ENCODE data around the gene PTPRN2. TPM values are rescaled to one million over a fixed set of nuclear protein-coding genes. Genes with fewer than 3 reads are reported as not detected.

The PTPRN2 gene
- total and polyA plus RNA-seq, 2 donors: 1.7 to 1.9 TPM

- peak in 2 of 9 donors; percentile 54 to 81 for DNase-seq (ENCODE audit: low read depth in 6 of 9, low spot score in 9 of 9)
- H3K36me3 ChIP-seq (ENCODE audit: control insufficient read depth in 2 of 2, insufficient read depth in 2 of 2, low read length in 1 of 2): no peaks in the 10 kb centered on the region
- peaks cover 0 to 16% of the 10 kb centered on the region in 2 donors for H3K4me1 ChIP-seq (ENCODE audit: control insufficient read depth in 2 of 2, insufficient read depth in 2 of 2, low read length in 2 of 2)
- peaks cover 7 to 37% of the 10 kb centered on the region in 2 donors for H3K27me3 ChIP-seq (ENCODE audit: control insufficient read depth in 2 of 2, insufficient read depth in 1 of 2, low read length in 1 of 2)
- no peaks in the 10 kb centered on the region for H3K9me3 ChIP-seq (ENCODE audit: control insufficient read depth in 2 of 2, insufficient read depth in 1 of 2, low read length in 1 of 2)
- H3K27ac ChIP-seq (ENCODE audit: low read depth in 1 of 2, low read length in 1 of 2): no peak overlapping the region
- WGBS: 91% methylated on average over 12 of the region's 12 CpGs
- no peak overlapping the region for H3K4me3 ChIP-seq (ENCODE audit: low read length in 2 of 2)
Measured at GRCh38 chr7:157587051-157587804, 1000.4 kb downstream of the PTPRN2 start.

- no peaks in the 10 kb centered on the region for H3K36me3 ChIP-seq (ENCODE audit: control insufficient read depth in 2 of 2, insufficient read depth in 2 of 2, low read length in 1 of 2)
- peaks cover 0 to 16% of the 10 kb centered on the region in 2 donors for H3K4me1 ChIP-seq (ENCODE audit: control insufficient read depth in 2 of 2, insufficient read depth in 2 of 2, low read length in 2 of 2)
- H3K4me3 ChIP-seq (ENCODE audit: low read length in 2 of 2): no peak overlapping the region
- H3K27me3 ChIP-seq (ENCODE audit: control insufficient read depth in 2 of 2, insufficient read depth in 1 of 2, low read length in 1 of 2): peaks cover 7 to 42% of the 10 kb centered on the region in 2 donors
- 95% methylated on average over 15 of the region's 15 CpGs for WGBS
- no peak overlapping the region for H3K27ac ChIP-seq (ENCODE audit: low read depth in 1 of 2, low read length in 1 of 2)
- DNase-seq (ENCODE audit: low read depth in 6 of 9, low spot score in 9 of 9): no peak
- H3K9me3 ChIP-seq (ENCODE audit: control insufficient read depth in 2 of 2, insufficient read depth in 1 of 2, low read length in 1 of 2): peaks cover 0 to under 1% of the 10 kb centered on the region in 2 donors
Measured at GRCh38 chr7:157586426-157586955, 1001.1 kb downstream of the PTPRN2 start.

GRCh38 chr7:157585113-157585861 is 1002.3 kb downstream of the PTPRN2 start:
- Histone ChIP-seq H3K4me3 (ENCODE audit: low read length in 2 of 2) (peak overlapping the region in 1 of 2 donors; percentile 13), H3K27me3 (ENCODE audit: control insufficient read depth in 2 of 2, insufficient read depth in 1 of 2, low read length in 1 of 2) (peaks cover 7 to 38% of the 10 kb centered on the region in 2 donors), H3K36me3 (ENCODE audit: control insufficient read depth in 2 of 2, insufficient read depth in 2 of 2, low read length in 1 of 2) (no peaks in the 10 kb centered on the region), H3K27ac (ENCODE audit: low read depth in 1 of 2, low read length in 1 of 2) (peak overlapping the region in 1 of 2 donors; percentile 26), H3K9me3 (ENCODE audit: control insufficient read depth in 2 of 2, insufficient read depth in 1 of 2, low read length in 1 of 2) (peaks cover 0 to 11% of the 10 kb centered on the region in 2 donors), H3K4me1 (ENCODE audit: control insufficient read depth in 2 of 2, insufficient read depth in 2 of 2, low read length in 2 of 2) (peaks cover 0 to 16% of the 10 kb centered on the region in 2 donors)
- DNase-seq (ENCODE audit: low read depth in 6 of 9, low spot score in 9 of 9): peak in 3 of 9 donors; percentile 16 to 67 (median 49)
- WGBS: 41% methylated on average over 21 of the region's 21 CpGs

- Histone ChIP-seq H3K27ac (ENCODE audit: low read depth in 1 of 2, low read length in 1 of 2) (no peak overlapping the region), H3K9me3 (ENCODE audit: control insufficient read depth in 2 of 2, insufficient read depth in 1 of 2, low read length in 1 of 2) (peaks cover 0 to 13% of the 10 kb centered on the region in 2 donors), H3K4me3 (ENCODE audit: low read length in 2 of 2) (no peak overlapping the region), H3K36me3 (ENCODE audit: control insufficient read depth in 2 of 2, insufficient read depth in 2 of 2, low read length in 1 of 2) (no peaks in the 10 kb centered on the region), H3K27me3 (ENCODE audit: control insufficient read depth in 2 of 2, insufficient read depth in 1 of 2, low read length in 1 of 2) (peaks cover 7 to 34% of the 10 kb centered on the region in 2 donors), H3K4me1 (ENCODE audit: control insufficient read depth in 2 of 2, insufficient read depth in 2 of 2, low read length in 2 of 2) (peaks cover 0 to 16% of the 10 kb centered on the region in 2 donors)
- 84% methylated on average over 9 of the region's 9 CpGs for WGBS
- peak in 2 of 9 donors; percentile 59 to 85 for DNase-seq (ENCODE audit: low read depth in 6 of 9, low spot score in 9 of 9)
Measured at GRCh38 chr7:157584420-157584819, 1003.2 kb downstream of the PTPRN2 start.

- no peak for DNase-seq (ENCODE audit: low read depth in 6 of 9, low spot score in 9 of 9)
- Histone ChIP-seq H3K4me3 (ENCODE audit: low read length in 2 of 2) (no peak overlapping the region), H3K27ac (ENCODE audit: low read depth in 1 of 2, low read length in 1 of 2) (no peak overlapping the region), H3K9me3 (ENCODE audit: control insufficient read depth in 2 of 2, insufficient read depth in 1 of 2, low read length in 1 of 2) (peaks cover 0 to 15% of the 10 kb centered on the region in 2 donors), H3K27me3 (ENCODE audit: control insufficient read depth in 2 of 2, insufficient read depth in 1 of 2, low read length in 1 of 2) (peaks cover 7 to 29% of the 10 kb centered on the region in 2 donors), H3K36me3 (ENCODE audit: control insufficient read depth in 2 of 2, insufficient read depth in 2 of 2, low read length in 1 of 2) (no peaks in the 10 kb centered on the region), H3K4me1 (ENCODE audit: control insufficient read depth in 2 of 2, insufficient read depth in 2 of 2, low read length in 2 of 2) (peaks cover 0 to 16% of the 10 kb centered on the region in 2 donors)
- 87% methylated on average over 15 of the region's 15 CpGs for WGBS
Measured at GRCh38 chr7:157581740-157582139, 1005.9 kb downstream of the PTPRN2 start.

GRCh38 chr7:157580324-157580723 is 1007.3 kb downstream of the PTPRN2 start:
- 87% methylated on average over 10 of the region's 10 CpGs for WGBS

GRCh38 chr7:157579425-157579824 is 1008.2 kb downstream of the PTPRN2 start:
- Histone ChIP-seq H3K9me3 (ENCODE audit: control insufficient read depth in 2 of 2, insufficient read depth in 1 of 2, low read length in 1 of 2) (peaks cover 0 to 15% of the 10 kb centered on the region in 2 donors), H3K4me1 (ENCODE audit: control insufficient read depth in 2 of 2, insufficient read depth in 2 of 2, low read length in 2 of 2) (peaks cover 0 to 5% of the 10 kb centered on the region in 2 donors), H3K36me3 (ENCODE audit: control insufficient read depth in 2 of 2, insufficient read depth in 2 of 2, low read length in 1 of 2) (no peaks in the 10 kb centered on the region), H3K27me3 (ENCODE audit: control insufficient read depth in 2 of 2, insufficient read depth in 1 of 2, low read length in 1 of 2) (peaks cover 1 to 16% of the 10 kb centered on the region in 2 donors), H3K4me3 (ENCODE audit: low read length in 2 of 2) (no peak overlapping the region), H3K27ac (ENCODE audit: low read depth in 1 of 2, low read length in 1 of 2) (no peak overlapping the region)
- DNase-seq (ENCODE audit: low read depth in 6 of 9, low spot score in 9 of 9): no peak
- 92% methylated on average over 16 of the region's 16 CpGs for WGBS

More at GRCh38 chr7:157580324-157580723, 1007.3 kb downstream of the PTPRN2 start:
- Histone ChIP-seq H3K9me3 (ENCODE audit: control insufficient read depth in 2 of 2, insufficient read depth in 1 of 2, low read length in 1 of 2) (peaks cover 0 to 15% of the 10 kb centered on the region in 2 donors), H3K27me3 (ENCODE audit: control insufficient read depth in 2 of 2, insufficient read depth in 1 of 2, low read length in 1 of 2) (peaks cover 7 to 25% of the 10 kb centered on the region in 2 donors), H3K4me1 (ENCODE audit: control insufficient read depth in 2 of 2, insufficient read depth in 2 of 2, low read length in 2 of 2) (peaks cover 0 to 14% of the 10 kb centered on the region in 2 donors), H3K36me3 (ENCODE audit: control insufficient read depth in 2 of 2, insufficient read depth in 2 of 2, low read length in 1 of 2) (no peaks in the 10 kb centered on the region), H3K4me3 (ENCODE audit: low read length in 2 of 2) (no peak overlapping the region), H3K27ac (ENCODE audit: low read depth in 1 of 2, low read length in 1 of 2) (no peak overlapping the region)
- DNase-seq (ENCODE audit: low read depth in 6 of 9, low spot score in 9 of 9): no peak

- Histone ChIP-seq H3K4me1 (ENCODE audit: control insufficient read depth in 2 of 2, insufficient read depth in 2 of 2, low read length in 2 of 2) (peaks cover 0 to 4% of the 10 kb centered on the region in 2 donors), H3K27me3 (ENCODE audit: control insufficient read depth in 2 of 2, insufficient read depth in 1 of 2, low read length in 1 of 2) (peaks cover 0 to 15% of the 10 kb centered on the region in 2 donors), H3K9me3 (ENCODE audit: control insufficient read depth in 2 of 2, insufficient read depth in 1 of 2, low read length in 1 of 2) (peaks cover 0 to 15% of the 10 kb centered on the region in 2 donors), H3K4me3 (ENCODE audit: low read length in 2 of 2) (no peak overlapping the region), H3K36me3 (ENCODE audit: control insufficient read depth in 2 of 2, insufficient read depth in 2 of 2, low read length in 1 of 2) (no peaks in the 10 kb centered on the region), H3K27ac (ENCODE audit: low read depth in 1 of 2, low read length in 1 of 2) (no peak overlapping the region)
- 97% methylated on average over 31 of the region's 31 CpGs for WGBS
- no peak for DNase-seq (ENCODE audit: low read depth in 6 of 9, low spot score in 9 of 9)
Measured at GRCh38 chr7:157577796-157578339, 1009.8 kb downstream of the PTPRN2 start.

Measured in thymus (tissue), 11 donors.